ENCODE data around the gene DES. TPM values are rescaled to one million over a fixed set of nuclear protein-coding genes. Genes with fewer than 3 reads are reported as not detected.

DES gene
- total and polyA plus RNA-seq, 2 donors (not counting 3 experiments of a cell fraction or from before 2014, with no cell fraction given): not detected

DNA sequence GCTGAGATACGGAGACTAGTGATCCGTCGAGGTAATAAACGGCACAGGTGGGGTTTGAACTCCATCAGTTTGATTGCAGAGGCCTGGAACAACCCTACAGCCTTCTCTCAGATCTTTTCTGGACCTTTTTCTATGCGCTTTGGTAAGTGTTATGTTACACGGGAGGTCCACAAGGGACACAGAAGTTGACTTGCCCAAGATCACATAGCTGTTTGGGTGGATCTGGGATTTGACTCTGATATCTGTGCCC is 29.3 kb upstream of the DES start:
- ChIA-PET POLR2A (interaction anchor here (0.7 kb wide), 1 partner anchor 42 kb away, joined by 3 read pairs; no protein-coding TSS in a partner anchor), CTCF (interaction anchor here (0.7 to 6.4 kb wide), 10 partner anchors 10 to 409 kb away, joined by 3 to 50 read pairs (median 7); partner anchors contain the start of genes GLB1L, GMPPA and STK16)
- H3K4me3 ChIP-seq (replicated peaks in 1 of 3; ENCODE audit: insufficient read depth in 1 of 3, low read depth in 1 of 3, low read length in 3 of 3): peak overlapping the region in 1 of 3 experiments; percentile 46
- peaks cover 0 to 16% of the 10 kb centered on the region in 2 experiments for H3K36me3 ChIP-seq (ENCODE audit: control insufficient read depth in 2 of 2, extremely low read depth in 1 of 2, insufficient read depth in 2 of 2, low read length in 2 of 2)
- DNase-seq (ENCODE audit: low read depth, low spot score) (no peak), FAIRE-seq (no peak)
- no peak overlapping the region for H3K27ac ChIP-seq (ENCODE audit: insufficient read depth, low read depth, low read length)
- H3K4me2 ChIP-seq (ENCODE audit: insufficient read depth, low read length): peak overlapping the region; percentile 87
- BruUV-seq (replicated peaks): no TSS peak
- no peak overlapping the region for H3K9ac ChIP-seq (replicated peaks; ENCODE audit: extremely low read depth, insufficient read depth, low read length)
- no peaks in the 10 kb centered on the region for H3K79me2 ChIP-seq (ENCODE audit: control insufficient read depth, insufficient read depth, low read length)
- TF ChIP-seq EZH2 (IDR thresholded peaks at IDR 0.05; ENCODE audit: borderline replicate concordance, low read depth, low read length, severe bottlenecking) (no peak), MYC (IDR thresholded peaks at IDR 0.05; ENCODE audit: low read depth, low read length) (no peak), POLR2AphosphoS5 (IDR thresholded peaks at IDR 0.05; ENCODE audit: insufficient read depth, low read depth, low read length) (no peak), JUN (IDR thresholded peaks at IDR 0.05; ENCODE audit: borderline replicate concordance, insufficient read depth, insufficient read length, low read depth) (no peak), FOS (IDR thresholded peaks at IDR 0.05; ENCODE audit: borderline replicate concordance, insufficient read depth, low read length) (no peak), GATA2 (IDR thresholded peaks at IDR 0.05; ENCODE audit: insufficient read depth, insufficient read length, low read depth, low read length) (no peak), POLR2A (IDR thresholded peaks at IDR 0.05; ENCODE audit: low read depth, low read length) (no peak)
- TF ChIP-seq, protein P1, sequence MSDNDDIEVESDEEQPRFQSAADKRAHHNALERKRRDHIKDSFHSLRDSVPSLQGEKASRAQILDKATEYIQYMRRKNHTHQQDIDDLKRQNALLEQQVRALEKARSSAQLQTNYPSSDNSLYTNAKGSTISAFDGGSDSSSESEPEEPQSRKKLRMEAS (IDR thresholded peaks at IDR 0.05; ENCODE audit: insufficient read depth, insufficient read length): no peak
- TF ChIP-seq, protein P2, sequence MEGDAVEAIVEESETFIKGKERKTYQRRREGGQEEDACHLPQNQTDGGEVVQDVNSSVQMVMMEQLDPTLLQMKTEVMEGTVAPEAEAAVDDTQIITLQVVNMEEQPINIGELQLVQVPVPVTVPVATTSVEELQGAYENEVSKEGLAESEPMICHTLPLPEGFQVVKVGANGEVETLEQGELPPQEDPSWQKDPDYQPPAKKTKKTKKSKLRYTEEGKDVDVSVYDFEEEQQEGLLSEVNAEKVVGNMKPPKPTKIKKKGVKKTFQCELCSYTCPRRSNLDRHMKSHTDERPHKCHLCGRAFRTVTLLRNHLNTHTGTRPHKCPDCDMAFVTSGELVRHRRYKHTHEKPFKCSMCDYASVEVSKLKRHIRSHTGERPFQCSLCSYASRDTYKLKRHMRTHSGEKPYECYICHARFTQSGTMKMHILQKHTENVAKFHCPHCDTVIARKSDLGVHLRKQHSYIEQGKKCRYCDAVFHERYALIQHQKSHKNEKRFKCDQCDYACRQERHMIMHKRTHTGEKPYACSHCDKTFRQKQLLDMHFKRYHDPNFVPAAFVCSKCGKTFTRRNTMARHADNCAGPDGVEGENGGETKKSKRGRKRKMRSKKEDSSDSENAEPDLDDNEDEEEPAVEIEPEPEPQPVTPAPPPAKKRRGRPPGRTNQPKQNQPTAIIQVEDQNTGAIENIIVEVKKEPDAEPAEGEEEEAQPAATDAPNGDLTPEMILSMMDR (IDR thresholded peaks at IDR 0.05; ENCODE audit: extremely low read depth in 1 of 2, insufficient read depth in 1 of 2, low read depth in 1 of 2, low read length in 2 of 2): no peak
- dilution Hi-C loops (cut with MboI; ENCODE audit: extremely low pct_ligation_motif_present, low sequenced_read_pairs): no loop called here
- peaks cover 2% of the 10 kb centered on the region in 2 experiments for H3K27me3 ChIP-seq (ENCODE audit: control insufficient read depth in 2 of 2, insufficient read depth in 2 of 2, low read length in 2 of 2)
- H3K9me1 ChIP-seq (replicated peaks; ENCODE audit: control insufficient read depth, extremely low read depth, insufficient read depth, low read length): no peaks in the 10 kb centered on the region
- H3K9me3 ChIP-seq (replicated peaks; ENCODE audit: control insufficient read depth, insufficient read depth, low read length): no peaks in the 10 kb centered on the region
- peaks cover 9% of the 10 kb centered on the region for H3K4me1 ChIP-seq (ENCODE audit: control insufficient read depth, extremely low read depth, insufficient read depth, low read length)
- intact Hi-C loops (cut with micrococcal nuclease): loop anchor here (1.0 to 10.0 kb wide), 6 partner anchors 92 to 824 kb away; partner anchors contain the start of genes CNOT9, DNAJB2, GMPPA and STK11IP
- H2AFZ ChIP-seq (ENCODE audit: low read depth, low read length): peak overlapping the region; percentile 94
- H4K20me1 ChIP-seq (replicated peaks; ENCODE audit: control insufficient read depth, extremely low read depth, insufficient read depth, low read length): no peaks in the 10 kb centered on the region
